NT2/D1 (cell line): Measurements from ENCODE around the gene SLC38A7.

Experiments
- SUZ12 ChIP-seq: IDR thresholded peaks from 2 replicates; pipeline ENCODE4 v1.6.1; 2011; ENCODE audit not compliant: insufficient read length, insufficient read depth; ENCODE audit errors: extremely low read depth
- YY1 ChIP-seq: IDR thresholded peaks from 2 replicates; pipeline ENCODE4 v1.6.1; 2011; ENCODE audit not compliant: insufficient read length, insufficient read depth
- ZNF274 ChIP-seq: IDR thresholded peaks from 2 replicates; pipeline ENCODE4 v1.6.1; 2011; ENCODE audit warnings: mild to moderate bottlenecking, low read depth, low read length

DNA sequence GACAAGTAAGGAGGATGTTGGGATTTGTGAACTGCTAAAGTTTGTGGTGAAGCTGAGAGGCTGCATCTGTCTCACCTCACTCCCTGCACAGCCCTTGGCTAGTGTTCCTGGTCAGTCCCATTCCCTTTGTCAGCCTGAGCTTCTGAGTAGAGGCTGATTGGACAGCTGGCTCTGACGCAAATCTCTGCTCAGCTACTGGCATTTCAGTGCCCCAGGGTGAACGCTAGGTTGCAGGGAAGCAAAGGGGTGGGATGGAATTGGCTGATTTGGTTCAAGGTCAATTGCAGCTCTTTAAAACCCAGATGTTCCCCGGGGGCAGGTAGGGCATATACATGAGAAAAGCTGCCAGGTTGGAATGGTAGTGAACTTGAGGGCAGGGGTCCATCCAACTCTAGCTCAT, 31.8 kb downstream of the SLC38A7 start:
- TF ChIP-seq ZNF274 (no peak), YY1 (no peak), SUZ12 (no peak)
